Liver (tissue), 3 donors: ENCODE results near the gene PNPLA1.

Experiments
- GABPA ChIP-seq, 2 donors: IDR thresholded peaks in 1 of 2; conservative IDR thresholded peaks in 1 of 2; 2 replicates each; pipeline ENCODE4 v1.6.1; 2016; ENCODE audit warnings: antibody characterized with exemption in 2 of 2, mild to moderate bottlenecking in 1 of 2, moderate library complexity in 1 of 2
- HNF4A ChIP-seq, 2 donors: conservative IDR thresholded peaks; 2 replicates each; pipeline ENCODE4 v1.6.1; 2016; ENCODE audit warnings: antibody characterized with exemption in 2 of 2, mild to moderate bottlenecking in 2 of 2
- JUND ChIP-seq, 2 donors: IDR thresholded peaks; 2 replicates each; pipeline ENCODE4 v1.6.1; 2016; ENCODE audit warnings: antibody characterized with exemption in 2 of 2
- NR2F2 ChIP-seq: IDR thresholded peaks from 2 replicates; pipeline ENCODE4 v1.6.1; 2016; ENCODE audit warnings: antibody characterized with exemption
- RAD21 ChIP-seq, 2 donors: IDR thresholded peaks; 2 replicates each; pipeline ENCODE4 v1.6.1; 2016; ENCODE audit warnings: antibody characterized with exemption in 2 of 2, mild to moderate bottlenecking in 2 of 2
- RXRA ChIP-seq, 2 donors: IDR thresholded peaks; 2 replicates each; pipeline ENCODE4 v1.6.1; 2017 to 2018; ENCODE audit warnings: antibody characterized with exemption in 2 of 2, mild to moderate bottlenecking in 1 of 2
- TAF1 ChIP-seq: conservative IDR thresholded peaks from 2 replicates; pipeline ENCODE4 v1.6.1; 2016; ENCODE audit warnings: antibody characterized with exemption, mild to moderate bottlenecking
- YY1 ChIP-seq: IDR thresholded peaks from 2 replicates; pipeline ENCODE4 v1.6.1; 2016; ENCODE audit warnings: antibody characterized with exemption, mild to moderate bottlenecking
- TF ChIP-seq, protein P1 (sequence below): fragments of 150-350 bp; IDR thresholded peaks from 2 replicates; pipeline ENCODE4 v1.5.1; 2017; ENCODE audit warnings: improper control_type of control experiment, low read depth, low read length; ENCODE audit not compliant: missing input control
- TF ChIP-seq, protein P2 (sequence below): IDR thresholded peaks from 2 replicates; pipeline ENCODE4 v1.6.1; 2016; ENCODE audit warnings: antibody characterized with exemption
- TF ChIP-seq, protein P3 (sequence below): IDR thresholded peaks from 2 replicates; pipeline ENCODE4 v1.6.1; 2016; ENCODE audit warnings: antibody characterized with exemption
- donor health status: healthy.
- donor health status: healthy.

DNA sequence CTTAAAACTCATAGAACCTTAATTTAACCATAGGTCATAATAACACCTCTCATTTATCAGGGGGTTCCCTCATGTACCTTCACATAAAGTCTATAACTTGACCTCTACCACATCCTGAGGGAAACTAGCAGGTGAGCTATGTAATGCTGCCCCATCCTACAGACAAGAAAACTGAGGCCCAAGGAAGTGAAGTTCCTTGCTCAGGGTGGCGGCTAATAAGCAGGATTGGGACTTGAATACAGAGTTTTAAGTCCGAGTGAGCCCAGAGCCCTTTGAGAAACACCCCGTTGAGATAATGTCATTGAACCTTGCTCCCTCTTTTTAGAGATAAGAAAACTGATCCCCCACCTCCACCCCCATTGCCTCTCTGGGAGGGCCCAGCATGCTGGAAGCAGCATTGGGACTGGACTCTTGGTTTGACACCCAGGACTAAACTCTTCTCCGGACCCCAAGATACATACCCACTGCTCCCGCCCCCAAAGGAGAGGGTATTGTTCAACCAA is 66.4 kb downstream of the PNPLA1 start:
- TF ChIP-seq TAF1, result no peak
- TF ChIP-seq, protein P1, sequence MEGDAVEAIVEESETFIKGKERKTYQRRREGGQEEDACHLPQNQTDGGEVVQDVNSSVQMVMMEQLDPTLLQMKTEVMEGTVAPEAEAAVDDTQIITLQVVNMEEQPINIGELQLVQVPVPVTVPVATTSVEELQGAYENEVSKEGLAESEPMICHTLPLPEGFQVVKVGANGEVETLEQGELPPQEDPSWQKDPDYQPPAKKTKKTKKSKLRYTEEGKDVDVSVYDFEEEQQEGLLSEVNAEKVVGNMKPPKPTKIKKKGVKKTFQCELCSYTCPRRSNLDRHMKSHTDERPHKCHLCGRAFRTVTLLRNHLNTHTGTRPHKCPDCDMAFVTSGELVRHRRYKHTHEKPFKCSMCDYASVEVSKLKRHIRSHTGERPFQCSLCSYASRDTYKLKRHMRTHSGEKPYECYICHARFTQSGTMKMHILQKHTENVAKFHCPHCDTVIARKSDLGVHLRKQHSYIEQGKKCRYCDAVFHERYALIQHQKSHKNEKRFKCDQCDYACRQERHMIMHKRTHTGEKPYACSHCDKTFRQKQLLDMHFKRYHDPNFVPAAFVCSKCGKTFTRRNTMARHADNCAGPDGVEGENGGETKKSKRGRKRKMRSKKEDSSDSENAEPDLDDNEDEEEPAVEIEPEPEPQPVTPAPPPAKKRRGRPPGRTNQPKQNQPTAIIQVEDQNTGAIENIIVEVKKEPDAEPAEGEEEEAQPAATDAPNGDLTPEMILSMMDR, result no peak
- no peak for TF ChIP-seq YY1
- TF ChIP-seq RAD21 (IDR thresholded peaks at IDR 0.05), result no peak
- TF ChIP-seq, protein P2, sequence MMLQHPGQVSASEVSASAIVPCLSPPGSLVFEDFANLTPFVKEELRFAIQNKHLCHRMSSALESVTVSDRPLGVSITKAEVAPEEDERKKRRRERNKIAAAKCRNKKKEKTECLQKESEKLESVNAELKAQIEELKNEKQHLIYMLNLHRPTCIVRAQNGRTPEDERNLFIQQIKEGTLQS, result no peak
- no peak for TF ChIP-seq NR2F2
- no peak for TF ChIP-seq RXRA (IDR thresholded peaks at IDR 0.05)
- TF ChIP-seq GABPA (IDR thresholded peaks at IDR 0.05 in 1 of 2, conservative IDR thresholded peaks at IDR 0.05 in 1 of 2), result no peak
- TF ChIP-seq HNF4A (conservative IDR thresholded peaks at IDR 0.05), result no peak
- TF ChIP-seq JUND (IDR thresholded peaks at IDR 0.05), result no peak
- TF ChIP-seq, protein P3, sequence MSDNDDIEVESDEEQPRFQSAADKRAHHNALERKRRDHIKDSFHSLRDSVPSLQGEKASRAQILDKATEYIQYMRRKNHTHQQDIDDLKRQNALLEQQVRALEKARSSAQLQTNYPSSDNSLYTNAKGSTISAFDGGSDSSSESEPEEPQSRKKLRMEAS, result no peak
